ENCODE data around the gene COL4A1. TPM values are rescaled to one million over a fixed set of nuclear protein-coding genes. Genes with fewer than 3 reads are reported as not detected.
A peak's percentile ranks its signal among the peaks of the same experiment; 100 is the strongest.
"Not testable (repeated sequence)": the region's sequence is repeated elsewhere in the genome, so short reads cannot be mapped to it uniquely, and the experiment has no call there.

COL4A1 gene
- polyA plus RNA-seq, 1 experiment: 210 TPM

GRCh38 chr13:110314516-110315245, 7.7 kb upstream of the COL4A1 start:
- CTCF ChIA-PET: no interaction called here
- POLR2A ChIA-PET: no interaction called here
- no peak for TF ChIP-seq CTCF (IDR thresholded peaks at IDR 0.05; ENCODE audit: low read depth, low read length)
- H3K9me3 ChIP-seq (ENCODE audit: control insufficient read depth, insufficient read depth, low read length): no peaks in the 10 kb centered on the region; the same call in 1 of the 2 replicates
- H3K4me3 ChIP-seq (ENCODE audit: low read depth, low read length): no peak overlapping the region
- no peaks in the 10 kb centered on the region for H3K27me3 ChIP-seq (ENCODE audit: control insufficient read depth, insufficient read depth, low read length)
- H3K27ac ChIP-seq (ENCODE audit: low read depth, low read length): no peak overlapping the region
- DNase-seq (ENCODE audit: low read depth, low spot score): no peak

- H3K27ac ChIP-seq (ENCODE audit: low read depth, low read length); POLR2A ChIA-PET: not testable (repeated sequence)
- CTCF ChIA-PET: interaction anchor here (1.3 kb wide), 1 partner anchor 98 kb away, joined by 4 read pairs; no protein-coding TSS in a partner anchor
Measured at GRCh38 chr13:110313733-110314132, 6.8 kb upstream of the COL4A1 start.

GRCh38 chr13:110313261-110313660, 6.3 kb upstream of the COL4A1 start:
- DNase-seq (ENCODE audit: low read depth, low spot score); H3K27ac ChIP-seq (ENCODE audit: low read depth, low read length); H3K9me3 ChIP-seq (ENCODE audit: control insufficient read depth, insufficient read depth, low read length); H3K4me3 ChIP-seq (ENCODE audit: low read depth, low read length); H3K27me3 ChIP-seq (ENCODE audit: control insufficient read depth, insufficient read depth, low read length): not testable (repeated sequence)
- ChIA-PET CTCF (interaction anchor here (1.3 kb wide), 1 partner anchor 99 kb away, joined by 4 read pairs; no protein-coding TSS in a partner anchor), POLR2A (interaction anchor here (1.3 kb wide), 1 partner anchor 25 kb away, joined by 3 read pairs; no protein-coding TSS in a partner anchor)

More at GRCh38 chr13:110313733-110314132, 6.8 kb upstream of the COL4A1 start:
- H3K4me3 ChIP-seq (ENCODE audit: low read depth, low read length); DNase-seq (ENCODE audit: low read depth, low spot score); H3K9me3 ChIP-seq (ENCODE audit: control insufficient read depth, insufficient read depth, low read length); H3K27me3 ChIP-seq (ENCODE audit: control insufficient read depth, insufficient read depth, low read length): not testable (repeated sequence)

- peak; percentile 21; the same call in 1 of the 2 replicates for TF ChIP-seq CTCF (IDR thresholded peaks at IDR 0.05; ENCODE audit: low read depth, low read length)
- Histone ChIP-seq H3K4me3 (ENCODE audit: low read depth, low read length) (no peak overlapping the region), H3K27ac (ENCODE audit: low read depth, low read length) (peak overlapping the region; percentile 61), H3K27me3 (ENCODE audit: control insufficient read depth, insufficient read depth, low read length) (no peaks in the 10 kb centered on the region), H3K9me3 (ENCODE audit: control insufficient read depth, insufficient read depth, low read length) (no peaks in the 10 kb centered on the region; the same call in 1 of the 2 replicates)
- no peak for DNase-seq (ENCODE audit: low read depth, low spot score)
- ChIA-PET CTCF (interaction anchor here (1.3 to 1.5 kb wide), 2 partner anchors 92 to 100 kb away, joined by 3 to 4 read pairs; no protein-coding TSS in a partner anchor), POLR2A (interaction anchor here (0.6 to 1.3 kb wide), 4 partner anchors 11 to 100 kb away, joined by 3 to 7 read pairs (median 4); no protein-coding TSS in a partner anchor)
Measured at GRCh38 chr13:110312339-110313031, 5.5 kb upstream of the COL4A1 start.

- CTCF ChIA-PET: interaction anchor here (1.5 kb wide), 1 partner anchor 91 kb away, joined by 3 read pairs; no protein-coding TSS in a partner anchor
- Histone ChIP-seq H3K27ac (ENCODE audit: low read depth, low read length) (peak overlapping the region; percentile 61), H3K27me3 (ENCODE audit: control insufficient read depth, insufficient read depth, low read length) (no peaks in the 10 kb centered on the region), H3K4me3 (ENCODE audit: low read depth, low read length) (no peak overlapping the region; the same call in 1 of the 2 replicates), H3K9me3 (ENCODE audit: control insufficient read depth, insufficient read depth, low read length) (no peaks in the 10 kb centered on the region; the same call in 1 of the 2 replicates)
- no peak for TF ChIP-seq CTCF (IDR thresholded peaks at IDR 0.05; ENCODE audit: low read depth, low read length)
- POLR2A ChIA-PET: interaction anchor here (0.6 to 1.3 kb wide), 4 partner anchors 12 to 101 kb away, joined by 3 to 7 read pairs (median 4); no protein-coding TSS in a partner anchor
- no peak for DNase-seq (ENCODE audit: low read depth, low spot score)
Measured at GRCh38 chr13:110311443-110312338, 4.7 kb upstream of the COL4A1 start.

All from AG04450 (cell line).